Immature natural killer cell (primary cell): ENCODE results near the gene PTPRG. TPM values are rescaled to one million over a fixed set of nuclear protein-coding genes. Genes with fewer than 3 reads are reported as not detected.

Source experiments
- DNase-seq, 3 donors: peaks; one replicate each; pipeline ENCODE4 v3.0.0; 2022; ENCODE audit warnings: mixed read lengths in 1 of 3
- H3K27ac Mint-ChIP-seq, 6 donors: one replicate each; pipeline ENCODE4 v1.8.0; 2020; ENCODE audit warnings: mixed read lengths in 6 of 6, mild to moderate bottlenecking in 5 of 6, inconsistent platforms in 4 of 6, moderate library complexity in 3 of 6
- H3K27me3 Mint-ChIP-seq, 3 donors: one replicate each; pipeline ENCODE4 v1.8.0; 2020 to 2021; ENCODE audit warnings: low read depth in 3 of 3, mild to moderate bottlenecking in 3 of 3, mixed read lengths in 3 of 3, moderate library complexity in 3 of 3, inconsistent platforms in 1 of 3
- H3K36me3 Mint-ChIP-seq, 3 donors: one replicate each; pipeline ENCODE4 v1.8.0; 2020; ENCODE audit warnings: mixed read lengths in 3 of 3, inconsistent platforms in 2 of 3, mild to moderate bottlenecking in 2 of 3
- H3K4me1 Mint-ChIP-seq, 2 donors: one replicate each; pipeline ENCODE4 v1.8.0; 2020; ENCODE audit warnings: inconsistent platforms in 2 of 2, mild to moderate bottlenecking in 2 of 2, mixed read lengths in 2 of 2, moderate library complexity in 1 of 2
- H3K4me3 Mint-ChIP-seq, 5 donors: one replicate each; pipeline ENCODE4 v1.8.0; 2020; ENCODE audit warnings: mild to moderate bottlenecking in 5 of 5, mixed read lengths in 5 of 5, inconsistent platforms in 3 of 5, moderate library complexity in 3 of 5
- H3K9me3 Mint-ChIP-seq, 6 donors: one replicate each; pipeline ENCODE4 v1.8.0; 2020; ENCODE audit warnings: mild to moderate bottlenecking in 6 of 6, mixed read lengths in 6 of 6, inconsistent platforms in 4 of 6, moderate library complexity in 3 of 6
- polyA plus RNA-seq, 3 donors: library from polyadenylated mRNA; unstranded; fragments of 300-500 nt; fragmentation: Illumina TruSeq; gene quantifications; one replicate each; pipeline ENCODE4 v1.2.3, GENCODE V29; 2021

The PTPRG gene
- polyA plus RNA-seq, 3 donors from 2014 or later = 0.13 TPM; not detected in 2

- Mint-ChIP-seq H3K27me3 (peaks cover 0 to 4% (median 2%) of the 10 kb centered on the region in 3 donors), H3K27ac (peak overlapping the region in 1 of 6 donors; percentile 24), H3K36me3 (no peaks in the 10 kb centered on the region), H3K4me3 (peak overlapping the region; percentile 10 to 65 (median 22)), H3K9me3 (no peaks in the 10 kb centered on the region), H3K4me1 (peaks cover 20% of the 10 kb centered on the region in 2 donors)
- DNase-seq = peak; percentile 26 to 39 (median 39)
These were observed 627.5 kb downstream of the PTPRG start for GRCh38 chr3:62188681-62189375.

GRCh38 chr3:62189376-62189698, 628.0 kb downstream of the PTPRG start:
- no peak overlapping the region for H3K27ac Mint-ChIP-seq
- peaks cover 16 to 20% of the 10 kb centered on the region in 2 donors for H3K4me1 Mint-ChIP-seq
- peaks cover 0 to 4% (median 3%) of the 10 kb centered on the region in 3 donors for H3K27me3 Mint-ChIP-seq
- H3K4me3 Mint-ChIP-seq = no peak overlapping the region
- no peaks in the 10 kb centered on the region for H3K36me3 Mint-ChIP-seq
- no peak for DNase-seq
- no peaks in the 10 kb centered on the region for H3K9me3 Mint-ChIP-seq

- Mint-ChIP-seq H3K9me3 (no peaks in the 10 kb centered on the region), H3K4me1 (peaks cover 8 to 10% of the 10 kb centered on the region in 2 donors), H3K4me3 (no peak overlapping the region), H3K27ac (no peak overlapping the region), H3K27me3 (peaks cover 0 to 4% (median 3%) of the 10 kb centered on the region in 3 donors), H3K36me3 (no peaks in the 10 kb centered on the region)
- DNase-seq = no peak
These were observed 631.5 kb downstream of the PTPRG start for GRCh38 chr3:62192891-62193290.

- Mint-ChIP-seq H3K36me3 (no peaks in the 10 kb centered on the region), H3K9me3 (no peaks in the 10 kb centered on the region), H3K4me3 (no peak overlapping the region), H3K4me1 (peaks cover 3% of the 10 kb centered on the region in 2 donors), H3K27ac (no peak overlapping the region), H3K27me3 (peaks cover 0 to 4% (median 3%) of the 10 kb centered on the region in 3 donors)
- no peak for DNase-seq
These were observed 632.4 kb downstream of the PTPRG start for GRCh38 chr3:62193586-62194345.

GRCh38 chr3:62197350-62198012, 636.1 kb downstream of the PTPRG start:
- Mint-ChIP-seq H3K4me1 (no peaks in the 10 kb centered on the region), H3K27me3 (peaks cover 0 to 3% (median 1%) of the 10 kb centered on the region in 3 donors), H3K36me3 (no peaks in the 10 kb centered on the region), H3K9me3 (no peaks in the 10 kb centered on the region), H3K27ac (no peak overlapping the region), H3K4me3 (no peak overlapping the region)
- no peak for DNase-seq

GRCh38 chr3:62199126-62199525, 637.8 kb downstream of the PTPRG start:
- Mint-ChIP-seq H3K27ac (no peak overlapping the region), H3K36me3 (no peaks in the 10 kb centered on the region), H3K9me3 (no peaks in the 10 kb centered on the region), H3K27me3 (peaks cover 0 to 2% (median 1%) of the 10 kb centered on the region in 3 donors), H3K4me3 (no peak overlapping the region), H3K4me1 (no peaks in the 10 kb centered on the region)
- no peak for DNase-seq

GRCh38 chr3:62201438-62202035, 640.2 kb downstream of the PTPRG start:
- Mint-ChIP-seq H3K4me1 (no peaks in the 10 kb centered on the region), H3K4me3 (no peak overlapping the region), H3K9me3 (no peaks in the 10 kb centered on the region), H3K27me3 (peaks cover 0 to 2% (median 1%) of the 10 kb centered on the region in 3 donors), H3K27ac (no peak overlapping the region), H3K36me3 (no peaks in the 10 kb centered on the region)
- DNase-seq = no peak

- H3K27me3 Mint-ChIP-seq = peaks cover 0 to 2% (median 1%) of the 10 kb centered on the region in 3 donors
- no peak overlapping the region for H3K4me3 Mint-ChIP-seq
- no peaks in the 10 kb centered on the region for H3K4me1 Mint-ChIP-seq
- no peaks in the 10 kb centered on the region for H3K36me3 Mint-ChIP-seq
- DNase-seq = no peak
- no peaks in the 10 kb centered on the region for H3K9me3 Mint-ChIP-seq
- no peak overlapping the region for H3K27ac Mint-ChIP-seq
These were observed 641.8 kb downstream of the PTPRG start for GRCh38 chr3:62203152-62203551.

- no peak overlapping the region for H3K4me3 Mint-ChIP-seq
- H3K27me3 Mint-ChIP-seq = peaks cover 0 to 2% (median 1%) of the 10 kb centered on the region in 3 donors
- H3K9me3 Mint-ChIP-seq = no peaks in the 10 kb centered on the region
- H3K27ac Mint-ChIP-seq = no peak overlapping the region
- no peaks in the 10 kb centered on the region for H3K36me3 Mint-ChIP-seq
- no peak for DNase-seq
- no peaks in the 10 kb centered on the region for H3K4me1 Mint-ChIP-seq
These were observed 642.2 kb downstream of the PTPRG start for GRCh38 chr3:62203561-62203960.

GRCh38 chr3:62207197-62207596, 645.8 kb downstream of the PTPRG start:
- H3K27ac Mint-ChIP-seq = no peak overlapping the region
- H3K9me3 Mint-ChIP-seq = no peaks in the 10 kb centered on the region
- peaks cover 0 to 2% (median 0%) of the 10 kb centered on the region in 3 donors for H3K27me3 Mint-ChIP-seq
- H3K36me3 Mint-ChIP-seq = no peaks in the 10 kb centered on the region
- no peaks in the 10 kb centered on the region for H3K4me1 Mint-ChIP-seq
- no peak for DNase-seq
- no peak overlapping the region for H3K4me3 Mint-ChIP-seq

- DNase-seq = no peak
- Mint-ChIP-seq H3K27me3 (no peaks in the 10 kb centered on the region), H3K4me1 (no peaks in the 10 kb centered on the region), H3K36me3 (no peaks in the 10 kb centered on the region), H3K27ac (no peak overlapping the region), H3K4me3 (no peak overlapping the region), H3K9me3 (no peaks in the 10 kb centered on the region)
These were observed 647.0 kb downstream of the PTPRG start for GRCh38 chr3:62208385-62208784.

GRCh38 chr3:62209101-62209500, 647.7 kb downstream of the PTPRG start:
- H3K4me3 Mint-ChIP-seq = no peak overlapping the region
- no peaks in the 10 kb centered on the region for H3K4me1 Mint-ChIP-seq
- no peak overlapping the region for H3K27ac Mint-ChIP-seq
- H3K27me3 Mint-ChIP-seq = peaks cover 0 to 1% (median 0%) of the 10 kb centered on the region in 3 donors
- no peaks in the 10 kb centered on the region for H3K36me3 Mint-ChIP-seq
- H3K9me3 Mint-ChIP-seq = peaks cover 0 to 5% (median 0%) of the 10 kb centered on the region in 6 donors
- DNase-seq = no peak

GRCh38 chr3:62210011-62210410, 648.6 kb downstream of the PTPRG start:
- Mint-ChIP-seq H3K27me3 (peaks cover 0 to 3% (median 1%) of the 10 kb centered on the region in 3 donors), H3K4me3 (no peak overlapping the region), H3K36me3 (no peaks in the 10 kb centered on the region), H3K27ac (no peak overlapping the region), H3K9me3 (peaks cover 0 to 5% (median 0%) of the 10 kb centered on the region in 6 donors), H3K4me1 (no peaks in the 10 kb centered on the region)
- DNase-seq = no peak
